Heart right ventricle (tissue), 16 donors: ENCODE results near the gene ZNF692. TPM values are rescaled to one million over a fixed set of nuclear protein-coding genes. Genes with fewer than 3 reads are reported as not detected.

Experiments
- ATAC-seq, 8 donors: fragments of 200-7000 bp; cut with Tn5 transposase; one replicate each; pipeline ENCODE4 v1.9.1; 2020; ENCODE audit warnings: mild to moderate bottlenecking in 8 of 8, moderate library complexity in 8 of 8, moderate number of reproducible peaks in 1 of 8
- DNase-seq, 2 donors: peaks; one replicate each; pipeline ENCODE4 v3.0.0-alpha.2; 2020
- H3K27ac ChIP-seq, 10 donors: fragments of 200-600 bp; sonication (generic) in 2 of 10; one replicate each; pipeline versions ENCODE4 v1.5.0 to v1.8.0; 2020 to 2022; ENCODE audit warnings: mild to moderate bottlenecking in 3 of 10
- H3K27me3 ChIP-seq, 7 donors: fragments of 200-600 bp; one replicate each; pipeline ENCODE4 v1.8.0; 2021 to 2022; ENCODE audit warnings: mild to moderate bottlenecking in 2 of 7
- H3K36me3 ChIP-seq, 9 donors: fragments of 200-600 bp; sonication (generic) in 1 of 9; one replicate each; pipeline versions ENCODE4 v1.5.0 to v1.8.0; 2020 to 2022; ENCODE audit warnings: mild to moderate bottlenecking in 2 of 9
- H3K4me1 ChIP-seq, 9 donors: fragments of 200-600 bp; sonication (generic) in 1 of 9; one replicate each; pipeline versions ENCODE4 v1.5.0 to v1.8.0; 2020 to 2022; ENCODE audit warnings: mild to moderate bottlenecking in 4 of 9
- H3K4me3 ChIP-seq, 10 donors: fragments of 200-600 bp; sonication (generic) in 2 of 10; one replicate each; pipeline versions ENCODE4 v1.5.0 to v1.8.0; 2020 to 2022; ENCODE audit warnings: mild to moderate bottlenecking in 7 of 10, moderate library complexity in 2 of 10
- H3K9me3 ChIP-seq, 11 donors: fragments of 200-600 bp in 10 of 11; sonication (generic) in 2 of 11; one replicate each; pipeline versions ENCODE4 v1.5.0 to v1.8.0; 2013 to 2022; ENCODE audit warnings: mild to moderate bottlenecking in 2 of 11, control low read depth in 1 of 11, moderate library complexity in 1 of 11
- CTCF ChIP-seq, 9 donors: fragments of 200-600 bp; sonication (generic) in 2 of 9; IDR thresholded peaks; one replicate each; pipeline versions ENCODE4 v1.5.0 to v1.8.0; 2021 to 2022; ENCODE audit warnings: antibody characterized with exemption in 9 of 9, mild to moderate bottlenecking in 5 of 9, moderate library complexity in 1 of 9
- WGBS, 2 donors: extraction: QIAGEN DNeasy Blood & Tissue Kit; methylation state at CpG; one replicate each; pipeline ENCODE4 v1.1.7; 2013; ENCODE audit warnings: inconsistent platforms in 1 of 2; 5-methylcytosine and 5-hydroxymethylcytosine counted together
- intact Hi-C, 10 donors: fragments of 100-400 bp; cut with DNase I; formaldehyde crosslinking; loops; one replicate each; pipeline versions ENCODE4 v1.11.1 to v1.14.2; 2022
- polyA plus RNA-seq, 2 donors: library from polyadenylated mRNA; stranded (reverse); fragments of 200-250 nt; gene quantifications; one replicate each; pipeline ENCODE4 v1.2.3, GENCODE V29; 2013
- total RNA-seq, 10 donors: library from RNA; stranded (reverse); fragmentation: NEBNext Ultra II Directional in 3 of 10; extraction: Animal tissue kit (Norgen Biotek cat#: 25700) in 3 of 10; gene quantifications; one replicate each; pipeline versions ENCODE4 v1.2.1 to v1.2.4, GENCODE V29; 2021 to 2023
- donor health status: Arrhythmogenic right ventricular cardiomyopathy.
- donor health status: ischemic (EF 13 %, LVEDD 7.1; RV severe dilation, severe dysfunction).
- donor health status: healthy with polysubstance abuse.
- donor health status: DM: no; HTN: yes; CAD: no.
- donor health status: DM: no; HTN: no; CAD: no.
- donor health status: ischemic (EF 25% LVEDD 6.9; RV normal size, moderate dysfunction).
- donor health status: ischemic (EF 25% LVEDD 5.7; RV mildly dilated, moderate dysfunction).
- donor health status: healthy.
- donor health status: DM: yes; HTN: yes; CAD: no.
- donor health status: Ischemic cardiomyopathy.
- donor health status: ischemic (EF 35%, LVEDD 5.7; RV mildly dilated, moderate dysfunction).
- donor health status: nonischemic (EF 11% LVEDD 7.7; RV severe dilation, severe dysfunction).
- donor health status: DM: yes; HTN: yes; CAD: no.
- donor health status: PGD.
- donor health status: ischemic (EF 29% LVEDD 5.4; RV normal size, mild dysfunction).
- donor health status: nonischemic (EF 23%, LVEDD 6.1; RV moderate dilation, normal function).

The ZNF692 gene
- total and polyA plus RNA-seq, 12 donors = 7.1 to 102 (median 12.5) TPM

GRCh38 chr1:248858096-248858890 is 592 bp downstream of the ZNF692 start:
- intact Hi-C loops = loop anchor here in 6 of 10 donors (1.0 to 2.0 kb wide), 4 partner anchors 19 to 49 kb away; partner anchors contain the start of genes ZNF672 (in 3 of the 6) and PGBD2 (in 1 of the 6)
- peaks cover 0 to 21% (median 0%) of the 10 kb centered on the region in 9 donors for H3K36me3 ChIP-seq
- H3K27ac ChIP-seq = peak overlapping the region in 9 of 10 donors; percentile 76 to 97 (median 93)
- TF ChIP-seq CTCF (IDR thresholded peaks at IDR 0.05) = peak in 7 of 9 donors; percentile 17 to 68 (median 40)
- ATAC-seq (peak; percentile 51 to 75 (median 66)), DNase-seq (peak; percentile 48 to 69)
- no peaks in the 10 kb centered on the region for H3K9me3 ChIP-seq
- H3K4me3 ChIP-seq = peak overlapping the region; percentile 43 to 80 (median 64)
- no peaks in the 10 kb centered on the region for H3K27me3 ChIP-seq
- 1 to 2% methylated on average over 43 to 45 of the region's 45 CpGs for WGBS, 2 donors
- H3K4me1 ChIP-seq = peaks cover 9 to 42% (median 24%) of the 10 kb centered on the region in 9 donors

GRCh38 chr1:248857749-248858095 is 1.2 kb downstream of the ZNF692 start:
- peak overlapping the region in 9 of 10 donors; percentile 76 to 97 (median 93) for H3K27ac ChIP-seq
- no peak for DNase-seq

GRCh38 chr1:248857201-248857600 is 1.7 kb downstream of the ZNF692 start:
- Histone ChIP-seq H3K9me3 (no peaks in the 10 kb centered on the region), H3K4me1 (peaks cover 3 to 39% (median 19%) of the 10 kb centered on the region in 9 donors), H3K4me3 (peak overlapping the region in 1 of 10 donors; percentile 70), H3K27me3 (no peaks in the 10 kb centered on the region), H3K36me3 (peaks cover 0 to 25% (median 0%) of the 10 kb centered on the region in 9 donors), H3K27ac (no peak overlapping the region)
- no peak for TF ChIP-seq CTCF (IDR thresholded peaks at IDR 0.05)
- WGBS, 2 donors = 94 to 97% methylated on average over 7 of the region's 7 CpGs
- ATAC-seq = no peak
- DNase-seq = no peak
- intact Hi-C loops = no loop called here

More at GRCh38 chr1:248857749-248858095, 1.2 kb downstream of the ZNF692 start:
- 26 to 28% methylated on average over 4 of the region's 4 CpGs for WGBS, 2 donors
- no peaks in the 10 kb centered on the region for H3K9me3 ChIP-seq
- ATAC-seq = peak in 1 of 8 donors; percentile 9
- no peaks in the 10 kb centered on the region for H3K27me3 ChIP-seq
- peak overlapping the region; percentile 43 to 80 (median 64) for H3K4me3 ChIP-seq
- TF ChIP-seq CTCF (IDR thresholded peaks at IDR 0.05) = no peak
- H3K36me3 ChIP-seq = peaks cover 0 to 25% (median 0%) of the 10 kb centered on the region in 9 donors
- intact Hi-C loops = loop anchor here in 6 of 10 donors (1.0 to 2.0 kb wide), 4 partner anchors 18 to 49 kb away; partner anchors contain the start of genes ZNF672 (in 3 of the 6) and PGBD2 (in 1 of the 6)
- peaks cover 3 to 41% (median 20%) of the 10 kb centered on the region in 9 donors for H3K4me1 ChIP-seq

GRCh38 chr1:248856176-248856575 is 2.7 kb downstream of the ZNF692 start:
- WGBS, 2 donors = 95 to 97% methylated on average over 1 of the region's 1 CpG
- H3K9me3 ChIP-seq = no peaks in the 10 kb centered on the region
- ATAC-seq (no peak), DNase-seq (no peak)
- H3K36me3 ChIP-seq = peaks cover 0 to 27% (median 0%) of the 10 kb centered on the region in 9 donors
- H3K4me1 ChIP-seq = peaks cover 3 to 39% (median 19%) of the 10 kb centered on the region in 9 donors
- no peak overlapping the region for H3K4me3 ChIP-seq
- no peak for TF ChIP-seq CTCF (IDR thresholded peaks at IDR 0.05)
- no peaks in the 10 kb centered on the region for H3K27me3 ChIP-seq
- no peak overlapping the region for H3K27ac ChIP-seq
- intact Hi-C loops = no loop called here
